ENCODE data around the gene SLC35D1.

The SLC35D1 gene

GRCh38 chr1:67053785-67054772 lies at the start of gene SLC35D1:
SLC35D1 (minus strand) TSS chr1:67054148; CDS start chr1:67054013, 135 bp downstream.
- H3K36me3 ChIP-seq (ENCODE audit: insufficient read depth, low read length), result peaks cover 10% of the 10 kb centered on the region
- peak; percentile 78 for TF ChIP-seq POLR2AphosphoS5 (IDR thresholded peaks at IDR 0.05; ENCODE audit: borderline replicate concordance, low read depth, low read length)
- no peak for TF ChIP-seq FOXP2 (optimal IDR thresholded peaks at IDR 0.05; ENCODE audit: control extremely low read depth, extremely low read length, insufficient read depth)
- TF ChIP-seq EZH2 (IDR thresholded peaks at IDR 0.05), result no peak
- peak within 1 kb of the TSS; percentile 94 for H3K4me3 ChIP-seq
- no peak for DNase-seq (ENCODE audit: low read depth, low spot score)
- 0 out of 2 replicates have a peak within 1 kb of the TSS, but pooled peaks have one; percentile 35 for H3K27ac ChIP-seq
- H3K9me3 ChIP-seq (ENCODE audit: low read depth, low read length), result no peaks in the 10 kb centered on the region
- H3K9ac ChIP-seq (ENCODE audit: insufficient read length), result peak within 1 kb of the TSS; percentile 87

- DNase-seq (ENCODE audit: low read depth, low spot score), result no peak
- no peak overlapping the region for H3K9ac ChIP-seq (ENCODE audit: insufficient read length)
- no peaks in the 10 kb centered on the region for H3K36me3 ChIP-seq (ENCODE audit: insufficient read depth, low read length)
- H3K27ac ChIP-seq, result no peak overlapping the region
- TF ChIP-seq EZH2 (IDR thresholded peaks at IDR 0.05) (no peak), FOXP2 (optimal IDR thresholded peaks at IDR 0.05; ENCODE audit: control extremely low read depth, extremely low read length, insufficient read depth) (no peak), POLR2AphosphoS5 (IDR thresholded peaks at IDR 0.05; ENCODE audit: borderline replicate concordance, low read depth, low read length) (no peak)
- H3K4me3 ChIP-seq, result no peak overlapping the region
- no peaks in the 10 kb centered on the region for H3K9me3 ChIP-seq (ENCODE audit: low read depth, low read length)
Observed at GRCh38 chr1:67103548-67103947, 49.6 kb upstream of the SLC35D1 start.

GRCh38 chr1:67100833-67101232 lies 46.9 kb upstream of the SLC35D1 start:
- Histone ChIP-seq H3K27ac (no peak overlapping the region), H3K4me3 (no peak overlapping the region), H3K9ac (ENCODE audit: insufficient read length) (no peak overlapping the region), H3K9me3 (ENCODE audit: low read depth, low read length) (no peaks in the 10 kb centered on the region), H3K36me3 (ENCODE audit: insufficient read depth, low read length) (no peaks in the 10 kb centered on the region)
- DNase-seq (ENCODE audit: low read depth, low spot score), result no peak
- no peak for TF ChIP-seq FOXP2 (optimal IDR thresholded peaks at IDR 0.05; ENCODE audit: control extremely low read depth, extremely low read length, insufficient read depth)
- TF ChIP-seq POLR2AphosphoS5 (IDR thresholded peaks at IDR 0.05; ENCODE audit: borderline replicate concordance, low read depth, low read length), result no peak
- no peak for TF ChIP-seq EZH2 (IDR thresholded peaks at IDR 0.05)

GRCh38 chr1:67097305-67097704 lies 43.4 kb upstream of the SLC35D1 start:
- Histone ChIP-seq H3K9me3 (ENCODE audit: low read depth, low read length) (no peaks in the 10 kb centered on the region), H3K4me3 (no peak overlapping the region), H3K9ac (ENCODE audit: insufficient read length) (no peak overlapping the region), H3K36me3 (ENCODE audit: insufficient read depth, low read length) (no peaks in the 10 kb centered on the region), H3K27ac (no peak overlapping the region)
- TF ChIP-seq EZH2 (IDR thresholded peaks at IDR 0.05) (no peak), POLR2AphosphoS5 (IDR thresholded peaks at IDR 0.05; ENCODE audit: borderline replicate concordance, low read depth, low read length) (no peak), FOXP2 (optimal IDR thresholded peaks at IDR 0.05; ENCODE audit: control extremely low read depth, extremely low read length, insufficient read depth) (no peak)
- no peak for DNase-seq (ENCODE audit: low read depth, low spot score)

GRCh38 chr1:67094191-67094590 lies 40.2 kb upstream of the SLC35D1 start:
- no peak for DNase-seq (ENCODE audit: low read depth, low spot score)
- Histone ChIP-seq H3K9me3 (ENCODE audit: low read depth, low read length) (no peaks in the 10 kb centered on the region), H3K27ac (no peak overlapping the region), H3K36me3 (ENCODE audit: insufficient read depth, low read length) (no peaks in the 10 kb centered on the region), H3K9ac (ENCODE audit: insufficient read length) (no peak overlapping the region), H3K4me3 (no peak overlapping the region)
- TF ChIP-seq FOXP2 (optimal IDR thresholded peaks at IDR 0.05; ENCODE audit: control extremely low read depth, extremely low read length, insufficient read depth) (no peak), EZH2 (IDR thresholded peaks at IDR 0.05) (no peak)

GRCh38 chr1:67089685-67090208 lies 35.8 kb upstream of the SLC35D1 start:
- TF ChIP-seq FOXP2 (optimal IDR thresholded peaks at IDR 0.05; ENCODE audit: control extremely low read depth, extremely low read length, insufficient read depth) (no peak), POLR2AphosphoS5 (IDR thresholded peaks at IDR 0.05; ENCODE audit: borderline replicate concordance, low read depth, low read length) (no peak), EZH2 (IDR thresholded peaks at IDR 0.05) (no peak)
- Histone ChIP-seq H3K9ac (ENCODE audit: insufficient read length) (no peak overlapping the region), H3K27ac (no peak overlapping the region), H3K9me3 (ENCODE audit: low read depth, low read length) (no peaks in the 10 kb centered on the region), H3K4me3 (no peak overlapping the region), H3K36me3 (ENCODE audit: insufficient read depth, low read length) (no peaks in the 10 kb centered on the region)
- DNase-seq (ENCODE audit: low read depth, low spot score), result no peak

- H3K9ac ChIP-seq (ENCODE audit: insufficient read length), result no peak overlapping the region
- TF ChIP-seq POLR2AphosphoS5 (IDR thresholded peaks at IDR 0.05; ENCODE audit: borderline replicate concordance, low read depth, low read length), result no peak
- TF ChIP-seq FOXP2 (optimal IDR thresholded peaks at IDR 0.05; ENCODE audit: control extremely low read depth, extremely low read length, insufficient read depth), result no peak
- TF ChIP-seq EZH2 (IDR thresholded peaks at IDR 0.05), result no peak
- DNase-seq (ENCODE audit: low read depth, low spot score), result no peak
- no peak overlapping the region for H3K27ac ChIP-seq
- no peaks in the 10 kb centered on the region for H3K36me3 ChIP-seq (ENCODE audit: insufficient read depth, low read length)
- no peaks in the 10 kb centered on the region for H3K9me3 ChIP-seq (ENCODE audit: low read depth, low read length)
- H3K4me3 ChIP-seq, result no peak overlapping the region
Observed at GRCh38 chr1:67088440-67088839, 34.5 kb upstream of the SLC35D1 start.

GRCh38 chr1:67085326-67085725 lies 31.4 kb upstream of the SLC35D1 start:
- no peaks in the 10 kb centered on the region for H3K9me3 ChIP-seq (ENCODE audit: low read depth, low read length)
- no peak overlapping the region for H3K4me3 ChIP-seq
- TF ChIP-seq POLR2AphosphoS5 (IDR thresholded peaks at IDR 0.05; ENCODE audit: borderline replicate concordance, low read depth, low read length) (no peak), FOXP2 (optimal IDR thresholded peaks at IDR 0.05; ENCODE audit: control extremely low read depth, extremely low read length, insufficient read depth) (no peak), EZH2 (IDR thresholded peaks at IDR 0.05) (no peak)
- no peak overlapping the region for H3K9ac ChIP-seq (ENCODE audit: insufficient read length)
- no peak overlapping the region for H3K27ac ChIP-seq
- H3K36me3 ChIP-seq (ENCODE audit: insufficient read depth, low read length), result no peaks in the 10 kb centered on the region
- DNase-seq (ENCODE audit: low read depth, low spot score), result no peak
